ENCODE measurements around the gene SLC2A9. TPM values are rescaled to one million over a fixed set of nuclear protein-coding genes. Genes with fewer than 3 reads are reported as not detected.

Gene SLC2A9
- total and polyA plus RNA-seq, 2 of the 8 experiments (the other 6 are each of a cell fraction or from before 2014, with no cell fraction given) = 0.20 to 0.26 TPM

GRCh38 chr4:10066206-10066605 is 44.9 kb upstream of the SLC2A9 start:
- Histone ChIP-seq H2AK5ac (ENCODE audit: low read depth, low read length) (no peak overlapping the region), H3K36me3 (ENCODE audit: control insufficient read depth in 2 of 4, insufficient read depth in 4 of 4, low read length in 3 of 4) (no peaks in the 10 kb centered on the region; a peak in 2 of 8 replicates), H4K91ac (replicated peaks; ENCODE audit: insufficient read length, low read length) (no peak overlapping the region), H2BK20ac (ENCODE audit: low read length) (no peak overlapping the region), H4K20me1 (replicated peaks in 1 of 2; ENCODE audit: control insufficient read depth in 1 of 2, insufficient read depth in 2 of 2, low read length in 2 of 2) (peaks cover 0 to 2% of the 10 kb centered on the region in 2 experiments), H2BK12ac (ENCODE audit: low read depth, low read length) (no peak overlapping the region), H3K56ac (replicated peaks; ENCODE audit: insufficient read length, low read depth, low read length) (no peak overlapping the region), H3K14ac (ENCODE audit: insufficient read length) (no peak overlapping the region), H3K9me3 (ENCODE audit: insufficient read depth in 2 of 2, low read depth in 1 of 2, low read length in 1 of 2) (no peaks in the 10 kb centered on the region), H3K23me2 (ENCODE audit: low read depth, low read length) (no peaks in the 10 kb centered on the region), H2BK15ac (ENCODE audit: low read length) (no peak overlapping the region), H3K9ac (replicated peaks in 1 of 4; ENCODE audit: extremely low read depth in 1 of 4, low read depth in 3 of 4, low read length in 3 of 4) (no peak overlapping the region), H3K27me3 (replicated peaks in 1 of 4; ENCODE audit: control insufficient read depth in 3 of 4, extremely low read depth in 1 of 4, insufficient read depth in 3 of 4, low read length in 3 of 4) (no peaks in the 10 kb centered on the region), H3K18ac (ENCODE audit: extremely low read depth, low read length) (no peak overlapping the region), H4K5ac (ENCODE audit: insufficient read length, low read depth, low read length) (no peak overlapping the region), H2BK120ac (replicated peaks; ENCODE audit: low read depth, low read length) (no peak overlapping the region), H3K4ac (replicated peaks; ENCODE audit: insufficient read length, low read depth, low read length) (no peak overlapping the region), H2AFZ (ENCODE audit: low read length) (no peak overlapping the region), H2BK5ac (ENCODE audit: low read depth, low read length) (no peak overlapping the region), H3K79me1 (ENCODE audit: low read depth, low read length) (no peaks in the 10 kb centered on the region), H3K4me3 (ENCODE audit: extremely low read depth in 1 of 4, insufficient read depth in 2 of 4, low read depth in 3 of 4, low read length in 4 of 4) (no peak overlapping the region), H3K23ac (ENCODE audit: insufficient read length) (no peak overlapping the region), H3K4me2 (ENCODE audit: insufficient read depth in 1 of 2, low read depth in 2 of 2, low read length in 2 of 2) (no peak overlapping the region), H3K4me1 (replicated peaks in 1 of 4; ENCODE audit: control insufficient read depth in 3 of 4, insufficient read depth in 4 of 4, low read length in 3 of 4) (peaks cover 0 to 10% (median 3%) of the 10 kb centered on the region in 4 experiments; a peak in 4 of 7 replicates), H3K79me2 (ENCODE audit: control insufficient read depth in 1 of 2, insufficient read depth in 2 of 2, low read length in 2 of 2) (no peaks in the 10 kb centered on the region), H3K27ac (ENCODE audit: low read depth, low read length) (no peak overlapping the region), H4K8ac (ENCODE audit: extremely low read depth, insufficient read depth, low read length) (no peak overlapping the region)
- no peak for FAIRE-seq
- ChIA-PET CTCF (ENCODE audit: partially characterized antibody) (interaction anchor here (1.3 to 2.5 kb wide), 5 partner anchors 22 to 148 kb away, joined by 3 to 6 read pairs (median 4); no protein-coding TSS in a partner anchor), POLR2A (ENCODE audit: partially characterized antibody) (interaction anchor here (2.6 to 3.7 kb wide), 3 partner anchors 11 to 48 kb away, joined by 9 to 18 read pairs (median 9); no protein-coding TSS in a partner anchor)
- no peak for DNase-seq (ENCODE audit: low read depth in 1 of 2, low spot score in 2 of 2)
- WGBS, 2 experiments (ENCODE audit: extremely low coverage in 1 of 2, insufficient coverage in 1 of 2, insufficient read length in 1 of 2, insufficient replicate concordance in 2 of 2, low coverage in 1 of 2, low lambda C conversion rate in 2 of 2, missing lambda C conversion rate in 1 of 2) = 62% methylated on average over 2 of the region's 2 CpGs; no CpG with 5 or more reads in 1 of the 2 experiments
- TF ChIP-seq KDM4A (IDR thresholded peaks at IDR 0.05; ENCODE audit: low read depth, low read length, severe bottlenecking) (no peak), SP4 (IDR thresholded peaks at IDR 0.05; ENCODE audit: low read length) (no peak), BACH1 (IDR thresholded peaks at IDR 0.05; ENCODE audit: low read length) (no peak), CBX5 (IDR thresholded peaks at IDR 0.05; ENCODE audit: low read depth, low read length) (no peak), NRF1 (IDR thresholded peaks at IDR 0.05; ENCODE audit: low read depth, low read length) (no peak), EP300 (IDR thresholded peaks at IDR 0.05; ENCODE audit: borderline replicate concordance in 1 of 2, low read depth in 2 of 2, low read length in 2 of 2) (no peak), SP2 (IDR thresholded peaks at IDR 0.05; ENCODE audit: low read length) (no peak), CHD2 (IDR thresholded peaks at IDR 0.05; ENCODE audit: low read length) (no peak), TEAD4 (IDR thresholded peaks at IDR 0.05; ENCODE audit: low read depth, low read length) (no peak), SRF (IDR thresholded peaks at IDR 0.05; ENCODE audit: low read depth, low read length) (no peak), TCF12 (IDR thresholded peaks at IDR 0.05; ENCODE audit: low read depth, low read length) (no peak), JUND (IDR thresholded peaks at IDR 0.05; ENCODE audit: low read length) (no peak), SUZ12 (IDR thresholded peaks at IDR 0.05; ENCODE audit: low read length) (no peak)
- TF ChIP-seq, protein P1, sequence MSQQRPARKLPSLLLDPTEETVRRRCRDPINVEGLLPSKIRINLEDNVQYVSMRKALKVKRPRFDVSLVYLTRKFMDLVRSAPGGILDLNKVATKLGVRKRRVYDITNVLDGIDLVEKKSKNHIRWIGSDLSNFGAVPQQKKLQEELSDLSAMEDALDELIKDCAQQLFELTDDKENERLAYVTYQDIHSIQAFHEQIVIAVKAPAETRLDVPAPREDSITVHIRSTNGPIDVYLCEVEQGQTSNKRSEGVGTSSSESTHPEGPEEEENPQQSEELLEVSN (IDR thresholded peaks at IDR 0.05) = no peak
